Left lung (tissue), 10 donors: ENCODE data around the gene AGXT. TPM values are rescaled to one million over a fixed set of nuclear protein-coding genes. Genes with fewer than 3 reads are reported as not detected.

Source experiments
- ATAC-seq: fragments of 200-7000 bp; cut with Tn5 transposase; one replicate; pipeline ENCODE4 v1.9.1; 2020; ENCODE audit warnings: moderate library complexity
- DNase-seq, 4 donors: peaks; one replicate each; pipeline ENCODE4 v3.0.0-alpha.2; 2013 to 2020
- H3K27ac ChIP-seq, 2 donors: fragments of 200-600 bp; sonication (generic) in 1 of 2; one replicate each; pipeline versions ENCODE4 v1.5.0 to v1.8.0; 2020 to 2021
- H3K27me3 ChIP-seq, 2 donors: fragments of 200-600 bp; sonication (generic) in 1 of 2; one replicate each; pipeline versions ENCODE4 v1.5.0 to v1.8.0; 2020 to 2021
- H3K36me3 ChIP-seq, 2 donors: fragments of 200-600 bp; sonication (generic) in 1 of 2; one replicate each; pipeline versions ENCODE4 v1.5.0 to v1.8.0; 2020 to 2021
- H3K4me1 ChIP-seq, 2 donors: fragments of 200-600 bp; one replicate each; pipeline ENCODE4 v1.8.0; 2021
- H3K4me3 ChIP-seq, 2 donors: fragments of 200-600 bp; sonication (generic) in 1 of 2; one replicate each; pipeline versions ENCODE4 v1.5.0 to v1.8.0; 2020 to 2021; ENCODE audit warnings: mild to moderate bottlenecking in 1 of 2
- H3K9me3 ChIP-seq, 2 donors: fragments of 200-600 bp; sonication (generic) in 1 of 2; one replicate each; pipeline versions ENCODE4 v1.5.0 to v1.8.0; 2020 to 2021
- CTCF ChIP-seq, 2 donors: fragments of 200-600 bp; sonication (generic) in 1 of 2; IDR thresholded peaks; one replicate each; pipeline versions ENCODE4 v1.5.0 to v1.8.0; 2021; ENCODE audit warnings: antibody characterized with exemption in 2 of 2
- intact Hi-C, 2 donors: fragments of 100-400 bp; cut with DNase I; formaldehyde crosslinking; loops; one replicate each; pipeline versions ENCODE4 v1.11.2 to v1.14.2; 2022
- polyA plus RNA-seq, 6 donors: library from polyadenylated mRNA; unstranded; fragments of 120-200 nt; gene quantifications; one replicate each; pipeline ENCODE4 v1.2.1, GENCODE V29; 2013; ENCODE audit not compliant: insufficient read length in 6 of 6
- total RNA-seq, 2 donors: library from RNA; stranded (reverse); fragmentation: NEBNext Ultra II Directional; extraction: Animal tissue kit (Norgen Biotek cat#: 25700); gene quantifications; one replicate each; pipeline ENCODE4 v1.2.1, GENCODE V29; 2021
- donor health status: DM: no; HTN: yes; CAD: no.
- donor health status: DM: no; HTN: no; CAD: no.

AGXT gene
- total and polyA plus RNA-seq, 8 donors = 0.11 to 0.17 (median 0.12) TPM; not detected in 4

GRCh38 chr2:240915526-240916341 lies 47.1 kb downstream of the AGXT start:
- TF ChIP-seq CTCF (IDR thresholded peaks at IDR 0.05) = no peak
- intact Hi-C loops = no loop called here
- H3K9me3 ChIP-seq = no peaks in the 10 kb centered on the region
- peaks cover 12 to 24% of the 10 kb centered on the region in 2 donors for H3K4me1 ChIP-seq
- DNase-seq (peak in 2 of 4 donors; percentile 24 to 74), ATAC-seq (no peak)
- H3K27ac ChIP-seq = no peak overlapping the region
- peaks cover 3 to 31% of the 10 kb centered on the region in 2 donors for H3K27me3 ChIP-seq
- no peaks in the 10 kb centered on the region for H3K36me3 ChIP-seq
- H3K4me3 ChIP-seq = no peak overlapping the region

GRCh38 chr2:240916571-240917008 lies 48.0 kb downstream of the AGXT start:
- peaks cover 14 to 24% of the 10 kb centered on the region in 2 donors for H3K4me1 ChIP-seq
- peaks cover 3 to 31% of the 10 kb centered on the region in 2 donors for H3K27me3 ChIP-seq
- TF ChIP-seq CTCF (IDR thresholded peaks at IDR 0.05) = no peak
- ATAC-seq (peak; percentile 55), DNase-seq (peak; percentile 52 to 88 (median 80))
- peak overlapping the region; percentile 28 to 44 for H3K27ac ChIP-seq
- no peaks in the 10 kb centered on the region for H3K9me3 ChIP-seq
- no peak overlapping the region for H3K4me3 ChIP-seq
- no peaks in the 10 kb centered on the region for H3K36me3 ChIP-seq
- intact Hi-C loops = no loop called here

GRCh38 chr2:240917009-240917683 lies 48.5 kb downstream of the AGXT start:
- TF ChIP-seq CTCF (IDR thresholded peaks at IDR 0.05) = no peak
- Histone ChIP-seq H3K9me3 (no peaks in the 10 kb centered on the region), H3K27ac (peak overlapping the region; percentile 28 to 44), H3K36me3 (no peaks in the 10 kb centered on the region), H3K4me3 (no peak overlapping the region), H3K4me1 (peaks cover 16 to 24% of the 10 kb centered on the region in 2 donors), H3K27me3 (peaks cover 3 to 31% of the 10 kb centered on the region in 2 donors)
- intact Hi-C loops = no loop called here
- no peak for ATAC-seq
- peak in 2 of 4 donors; percentile 33 to 73 for DNase-seq

GRCh38 chr2:240917684-240918257 lies 49.1 kb downstream of the AGXT start:
- ATAC-seq (no peak), DNase-seq (peak in 2 of 4 donors; percentile 59 to 60)
- TF ChIP-seq CTCF (IDR thresholded peaks at IDR 0.05) = no peak
- peaks cover 3 to 31% of the 10 kb centered on the region in 2 donors for H3K27me3 ChIP-seq
- H3K4me3 ChIP-seq = no peak overlapping the region
- no peaks in the 10 kb centered on the region for H3K9me3 ChIP-seq
- H3K27ac ChIP-seq = peak overlapping the region in 1 of 2 donors; percentile 13
- intact Hi-C loops = no loop called here
- peaks cover 16 to 24% of the 10 kb centered on the region in 2 donors for H3K4me1 ChIP-seq
- no peaks in the 10 kb centered on the region for H3K36me3 ChIP-seq
